MCF 10A (cell line): Measurements from ENCODE around the gene OLIG2. TPM values are rescaled to one million over a fixed set of nuclear protein-coding genes. Genes with fewer than 3 reads are reported as not detected.

Experiments used
- BruUV-seq: library from RNA; stranded (reverse); fragments of 400-500 nt; replicated peaks from 2 replicates; lab custom pipeline; 2021; lab: Mats Ljungman, UMichigan
- CTCF ChIA-PET: fragments of 300-600 bp; sonication (Branson Sonifier 250); formaldehyde crosslinking; extraction: SDS; loops from one replicate; lab custom pipeline; 2021; ENCODE audit warnings: antibody characterized with exemption, inconsistent platforms; lab: Yijun Ruan, JAX
- POLR2A ChIA-PET: fragments of 300-600, 350-650 bp; sonication (Branson Sonifier 250); formaldehyde crosslinking; extraction: SDS; loops from one replicate; lab custom pipeline; 2020; ENCODE audit warnings: antibody characterized with exemption, inconsistent platforms; lab: Yijun Ruan, JAX
- DNase-seq: peaks from one replicate; pipeline ENCODE4 v3.0.0-alpha.2; 2018; ENCODE audit not compliant: unreplicated experiment
- H3K27ac Mint-ChIP-seq: one replicate; pipeline ENCODE4 v1.8.0; 2022; ENCODE audit warnings: mild to moderate bottlenecking, low read depth, mixed read lengths; ENCODE audit not compliant: unreplicated experiment
- H3K27me3 Mint-ChIP-seq: one replicate; pipeline ENCODE4 v1.8.0; 2022; ENCODE audit warnings: mixed read lengths; ENCODE audit not compliant: insufficient read depth, unreplicated experiment
- H3K36me3 Mint-ChIP-seq: one replicate; pipeline ENCODE4 v1.8.0; 2022; ENCODE audit warnings: mild to moderate bottlenecking, moderate library complexity, mixed read lengths; ENCODE audit not compliant: insufficient read depth, unreplicated experiment
- H3K4me1 Mint-ChIP-seq: one replicate; pipeline ENCODE4 v1.8.0; 2022; ENCODE audit warnings: mixed read lengths; ENCODE audit not compliant: insufficient read depth, unreplicated experiment
- H3K4me3 Mint-ChIP-seq: one replicate; pipeline ENCODE4 v1.8.0; 2022; ENCODE audit warnings: mild to moderate bottlenecking, moderate library complexity, mixed read lengths; ENCODE audit not compliant: unreplicated experiment
- H3K9me3 Mint-ChIP-seq: one replicate; pipeline ENCODE4 v1.8.0; 2022; ENCODE audit warnings: mixed read lengths; ENCODE audit not compliant: unreplicated experiment
- intact Hi-C: fragments of 100-400 bp; cut with micrococcal nuclease; formaldehyde crosslinking; loops from 2 replicates; pipeline ENCODE4 v1.14.1; 2022
- total RNA-seq: library from RNA; stranded (reverse); gene quantifications from 2 replicates; pipeline ENCODE4 v1.2.3, GENCODE V29; 2022
- TF ChIP-seq, protein P1 (sequence below): fragments of 200-600 bp; IDR thresholded peaks from one replicate; pipeline ENCODE4 v1.8.0; 2022; ENCODE audit warnings: antibody characterized with exemption, mild to moderate bottlenecking; ENCODE audit not compliant: unreplicated experiment

OLIG2 gene
- total RNA-seq, 1 experiment from 2014 or later: not detected

GRCh38 chr21:33063375-33063883 is 37.7 kb downstream of the OLIG2 start:
- CTCF ChIA-PET: interaction anchor here (1.0 kb wide), 1 partner anchor 69 kb away, joined by 5 read pairs; no protein-coding TSS in a partner anchor

DNA sequence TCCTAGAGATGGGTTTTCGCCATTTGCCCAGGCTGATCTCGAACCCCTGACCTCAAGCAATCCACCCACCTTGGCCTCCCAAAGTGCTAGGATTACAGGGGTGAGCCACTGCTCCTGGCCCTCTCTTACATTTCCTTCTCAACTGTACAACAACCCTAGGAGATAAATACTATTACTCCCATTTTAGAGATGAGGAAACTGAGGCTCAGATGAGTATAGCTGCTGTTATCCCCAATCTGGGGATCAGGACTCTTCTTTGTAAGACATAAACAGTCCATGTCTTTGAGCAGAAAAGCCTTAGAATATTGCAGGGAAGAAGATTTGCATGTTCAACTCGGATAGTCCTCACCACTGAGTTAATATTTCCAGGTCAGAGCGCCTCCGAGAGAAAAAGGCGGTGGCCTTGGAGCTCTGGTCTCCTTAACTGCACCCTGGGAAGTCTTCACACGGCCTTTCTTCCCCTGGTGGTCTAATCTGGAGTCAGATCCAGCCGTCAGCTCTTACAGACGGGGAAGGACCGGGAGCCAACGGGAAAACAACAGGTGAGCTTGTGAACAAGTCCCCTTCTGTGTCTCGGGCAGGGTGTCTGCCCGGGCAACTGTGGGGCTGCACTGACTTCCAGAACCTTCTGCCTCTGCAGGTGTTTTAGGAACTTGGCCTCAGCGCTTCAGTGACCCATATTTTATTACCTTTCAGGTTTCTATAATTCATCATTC is 38.3 kb downstream of the OLIG2 start:
- TF ChIP-seq, protein P1, sequence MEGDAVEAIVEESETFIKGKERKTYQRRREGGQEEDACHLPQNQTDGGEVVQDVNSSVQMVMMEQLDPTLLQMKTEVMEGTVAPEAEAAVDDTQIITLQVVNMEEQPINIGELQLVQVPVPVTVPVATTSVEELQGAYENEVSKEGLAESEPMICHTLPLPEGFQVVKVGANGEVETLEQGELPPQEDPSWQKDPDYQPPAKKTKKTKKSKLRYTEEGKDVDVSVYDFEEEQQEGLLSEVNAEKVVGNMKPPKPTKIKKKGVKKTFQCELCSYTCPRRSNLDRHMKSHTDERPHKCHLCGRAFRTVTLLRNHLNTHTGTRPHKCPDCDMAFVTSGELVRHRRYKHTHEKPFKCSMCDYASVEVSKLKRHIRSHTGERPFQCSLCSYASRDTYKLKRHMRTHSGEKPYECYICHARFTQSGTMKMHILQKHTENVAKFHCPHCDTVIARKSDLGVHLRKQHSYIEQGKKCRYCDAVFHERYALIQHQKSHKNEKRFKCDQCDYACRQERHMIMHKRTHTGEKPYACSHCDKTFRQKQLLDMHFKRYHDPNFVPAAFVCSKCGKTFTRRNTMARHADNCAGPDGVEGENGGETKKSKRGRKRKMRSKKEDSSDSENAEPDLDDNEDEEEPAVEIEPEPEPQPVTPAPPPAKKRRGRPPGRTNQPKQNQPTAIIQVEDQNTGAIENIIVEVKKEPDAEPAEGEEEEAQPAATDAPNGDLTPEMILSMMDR: no peak
- no TSS peak for BruUV-seq

More at GRCh38 chr21:33063375-33063883, 37.7 kb downstream of the OLIG2 start:
- peaks cover 71% of the 10 kb centered on the region for H3K27me3 Mint-ChIP-seq
- no peak overlapping the region for H3K4me3 Mint-ChIP-seq
- DNase-seq: no peak
- H3K36me3 Mint-ChIP-seq: no peaks in the 10 kb centered on the region
- H3K4me1 Mint-ChIP-seq: peaks cover 18% of the 10 kb centered on the region
- TF ChIP-seq, protein P1: no peak
- no TSS peak for BruUV-seq
- no peaks in the 10 kb centered on the region for H3K9me3 Mint-ChIP-seq
- no peak overlapping the region for H3K27ac Mint-ChIP-seq
- intact Hi-C loops: no loop called here
- POLR2A ChIA-PET: no interaction called here

GRCh38 chr21:33064623-33065390 is 39.1 kb downstream of the OLIG2 start:
- no peak for DNase-seq
- no TSS peak for BruUV-seq
- CTCF ChIA-PET: no interaction called here
- H3K27ac Mint-ChIP-seq: no peak overlapping the region
- POLR2A ChIA-PET: no interaction called here
- no peaks in the 10 kb centered on the region for H3K36me3 Mint-ChIP-seq
- intact Hi-C loops: no loop called here
- peaks cover 7% of the 10 kb centered on the region for H3K4me1 Mint-ChIP-seq
- H3K27me3 Mint-ChIP-seq: peaks cover 85% of the 10 kb centered on the region
- H3K4me3 Mint-ChIP-seq: no peak overlapping the region
- H3K9me3 Mint-ChIP-seq: no peaks in the 10 kb centered on the region
- TF ChIP-seq, protein P1: no peak

More for the DNA sequence above, 38.3 kb downstream of the OLIG2 start:
- ChIA-PET POLR2A (no interaction called here), CTCF (no interaction called here)
- no peak overlapping the region for H3K4me3 Mint-ChIP-seq
- intact Hi-C loops: no loop called here
- H3K36me3 Mint-ChIP-seq: no peaks in the 10 kb centered on the region
- H3K27me3 Mint-ChIP-seq: peaks cover 78% of the 10 kb centered on the region
- H3K4me1 Mint-ChIP-seq: peaks cover 12% of the 10 kb centered on the region
- no peak for DNase-seq
- H3K9me3 Mint-ChIP-seq: no peaks in the 10 kb centered on the region
- H3K27ac Mint-ChIP-seq: no peak overlapping the region

GRCh38 chr21:33067043-33067442 is 41.3 kb downstream of the OLIG2 start:
- TF ChIP-seq, protein P1: no peak
- POLR2A ChIA-PET: no interaction called here
- Mint-ChIP-seq H3K36me3 (no peaks in the 10 kb centered on the region), H3K4me3 (no peak overlapping the region), H3K27ac (no peak overlapping the region), H3K4me1 (no peaks in the 10 kb centered on the region), H3K27me3 (peaks cover 88% of the 10 kb centered on the region), H3K9me3 (no peaks in the 10 kb centered on the region)
- DNase-seq: no peak
- CTCF ChIA-PET: no interaction called here
- no TSS peak for BruUV-seq
- intact Hi-C loops: no loop called here
